Activated CD4-positive, alpha-beta T cell treated with anti-CD3 and anti-CD28 coated beads for 36 hours (primary cell): ENCODE measurements around the gene CEMP1. TPM values are rescaled to one million over a fixed set of nuclear protein-coding genes. Genes with fewer than 3 reads are reported as not detected.
A peak's percentile ranks its signal among the peaks of the same experiment; 100 is the strongest.

Source experiments
- ATAC-seq: fragments of 200-7000 bp; cut with Tn5 transposase; one replicate; pipeline ENCODE4 v1.10.0; 2021; ENCODE audit warnings: mild to moderate bottlenecking, moderate library complexity
- CTCF ChIA-PET: fragments of 350-600 bp; sonication (Branson Sonifier 250); formaldehyde crosslinking; loops from one replicate; lab custom pipeline; 2021; ENCODE audit warnings: antibody characterized with exemption; lab: Charles Lee
- POLR2A ChIA-PET: fragments of 350-600 bp; sonication (Branson Sonifier 250); formaldehyde crosslinking; loops from one replicate; lab custom pipeline; 2021; ENCODE audit warnings: antibody characterized with exemption, inconsistent platforms; lab: Charles Lee
- DNase-seq: peaks from one replicate; pipeline ENCODE4 v3.0.0-alpha.2; 2020
- H3K27ac Mint-ChIP-seq: one replicate; pipeline ENCODE4 v1.8.0; 2021; ENCODE audit warnings: mixed read lengths
- H3K27me3 Mint-ChIP-seq: one replicate; pipeline ENCODE4 v1.8.0; 2021; ENCODE audit warnings: mixed read lengths
- H3K36me3 Mint-ChIP-seq: one replicate; pipeline ENCODE4 v1.8.0; 2021; ENCODE audit warnings: low read depth, mixed read lengths
- H3K4me1 Mint-ChIP-seq: one replicate; pipeline ENCODE4 v1.8.0; 2021; ENCODE audit warnings: mixed read lengths
- H3K4me3 Mint-ChIP-seq: one replicate; pipeline ENCODE4 v1.8.0; 2021; ENCODE audit warnings: mild to moderate bottlenecking, moderate library complexity, mixed read lengths
- H3K9me3 Mint-ChIP-seq: one replicate; pipeline ENCODE4 v1.8.0; 2021; ENCODE audit warnings: low read depth, mixed read lengths
- intact Hi-C, 2 experiments: fragments of 100-400 bp; cut with DNase I in 1 of 2; cut with micrococcal nuclease in 1 of 2; formaldehyde crosslinking; loops; one replicate each; pipeline versions ENCODE4 v1.14.2 to v1.15.1; 2022 to 2024; cut with DNase I, micrococcal nuclease
- total RNA-seq, 2 experiments: library from RNA; stranded (reverse); gene quantifications; one replicate each; pipeline ENCODE4 v1.2.3, GENCODE V29; 2021

CEMP1 gene
- total RNA-seq, 2 experiments from 2014 or later: not detected

GRCh38 chr16:2528161-2529060 is 2.8 kb downstream of the CEMP1 start:
- Mint-ChIP-seq H3K27ac (no peak overlapping the region), H3K4me1 (peaks cover 17% of the 10 kb centered on the region), H3K36me3 (peaks cover 13% of the 10 kb centered on the region), H3K9me3 (no peaks in the 10 kb centered on the region), H3K4me3 (no peak overlapping the region), H3K27me3 (no peaks in the 10 kb centered on the region)
- ATAC-seq (no peak), DNase-seq (no peak)
- ChIA-PET CTCF (interaction anchor here (0.6 kb wide), 1 partner anchor 8 kb away, joined by 3 read pairs; the partner anchor contains the start of gene AMDHD2), POLR2A (interaction anchor here (1.8 kb wide), 1 partner anchor 8 kb away, joined by 5 read pairs; the partner anchor contains the start of gene AMDHD2)
- intact Hi-C loops: no loop called here

- DNase-seq (no peak), ATAC-seq (no peak)
- no peak overlapping the region for H3K27ac Mint-ChIP-seq
- no peak overlapping the region for H3K4me3 Mint-ChIP-seq
- CTCF ChIA-PET: no interaction called here
- POLR2A ChIA-PET: no interaction called here
- peaks cover 17% of the 10 kb centered on the region for H3K4me1 Mint-ChIP-seq
- peaks cover 13% of the 10 kb centered on the region for H3K36me3 Mint-ChIP-seq
- no peaks in the 10 kb centered on the region for H3K27me3 Mint-ChIP-seq
- intact Hi-C loops: no loop called here
- no peaks in the 10 kb centered on the region for H3K9me3 Mint-ChIP-seq
Observed at GRCh38 chr16:2527784-2528100, 3.5 kb downstream of the CEMP1 start.

DNA sequence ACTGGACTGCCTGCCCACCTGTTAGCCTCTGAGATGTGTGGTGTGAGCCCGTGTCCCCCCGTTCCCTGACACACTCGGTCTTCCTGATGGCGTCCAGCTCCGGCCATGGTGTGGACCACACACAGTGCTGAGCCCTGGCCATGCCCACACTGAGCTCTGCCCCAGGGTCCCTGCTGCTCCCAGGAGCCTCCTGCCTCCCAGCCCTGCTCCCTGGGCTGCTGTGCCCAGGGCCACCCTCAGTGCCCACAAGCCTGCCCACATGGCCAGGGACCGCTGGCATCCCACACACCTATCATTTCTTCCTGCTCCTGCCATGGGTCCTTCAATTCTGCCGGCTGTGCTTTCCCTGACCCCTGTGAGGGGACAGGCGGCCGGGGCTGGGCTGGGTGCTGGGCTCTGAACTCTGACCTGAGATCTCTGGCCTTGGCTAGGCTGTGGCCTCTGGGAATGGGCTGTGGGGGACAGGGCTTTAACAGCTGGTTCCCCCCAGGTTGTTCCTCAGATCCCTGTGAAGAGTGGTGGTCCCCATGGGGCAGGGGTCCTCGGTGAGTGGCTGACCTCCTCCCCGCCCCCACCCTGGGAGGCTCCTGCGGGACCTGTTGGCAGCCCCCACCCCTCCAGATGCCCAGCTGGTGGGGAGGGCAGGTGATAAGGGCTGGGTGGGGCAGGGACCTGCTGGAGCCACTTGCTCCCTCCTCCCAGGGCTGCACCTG is 4.0 kb downstream of the CEMP1 start:
- Mint-ChIP-seq H3K27ac (no peak overlapping the region), H3K27me3 (no peaks in the 10 kb centered on the region), H3K4me1 (peaks cover 12% of the 10 kb centered on the region), H3K9me3 (no peaks in the 10 kb centered on the region), H3K4me3 (no peak overlapping the region), H3K36me3 (peaks cover 13% of the 10 kb centered on the region)
- ATAC-seq: no peak
- DNase-seq: no peak
- intact Hi-C loops: no loop called here
- ChIA-PET CTCF (no interaction called here), POLR2A (no interaction called here)

GRCh38 chr16:2526135-2526534 is 5.1 kb downstream of the CEMP1 start:
- Mint-ChIP-seq H3K27ac (no peak overlapping the region), H3K9me3 (no peaks in the 10 kb centered on the region), H3K27me3 (no peaks in the 10 kb centered on the region), H3K36me3 (peaks cover 15% of the 10 kb centered on the region), H3K4me1 (peaks cover 11% of the 10 kb centered on the region), H3K4me3 (no peak overlapping the region)
- intact Hi-C loops: no loop called here
- ChIA-PET CTCF (no interaction called here), POLR2A (no interaction called here)
- DNase-seq: no peak
- no peak for ATAC-seq

- H3K27ac Mint-ChIP-seq: peak overlapping the region; percentile 19
- ATAC-seq: no peak
- intact Hi-C loops: no loop called here
Observed at GRCh38 chr16:2524339-2524938, 6.8 kb downstream of the CEMP1 start.

DNA sequence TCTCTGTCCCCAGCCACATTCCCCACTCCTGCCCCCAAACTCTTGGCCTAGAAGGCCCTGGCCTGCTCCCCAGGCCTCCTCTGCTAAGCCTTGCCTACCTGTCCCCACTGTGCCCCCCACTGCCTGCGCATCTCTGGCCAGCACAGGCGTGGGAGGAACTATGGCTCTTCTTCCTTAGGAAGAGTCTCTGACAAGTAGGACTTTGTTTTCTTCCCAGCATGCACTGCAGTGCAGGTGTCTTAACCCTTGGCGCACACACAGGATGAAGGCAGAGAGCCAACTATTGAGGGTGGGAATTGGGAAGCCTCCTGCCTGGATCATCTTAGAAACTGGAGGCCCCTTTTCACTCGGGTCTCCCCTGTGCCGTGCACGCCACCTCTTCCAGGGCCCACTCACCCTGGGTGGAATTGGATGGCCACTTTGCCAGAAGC is 7.4 kb downstream of the CEMP1 start:
- Mint-ChIP-seq H3K36me3 (peaks cover 22% of the 10 kb centered on the region), H3K27ac (no peak overlapping the region), H3K9me3 (no peaks in the 10 kb centered on the region), H3K4me1 (peaks cover 22% of the 10 kb centered on the region), H3K27me3 (no peaks in the 10 kb centered on the region), H3K4me3 (no peak overlapping the region)
- DNase-seq: no peak
- intact Hi-C loops: no loop called here
- ChIA-PET POLR2A (no interaction called here), CTCF (interaction anchor here (0.7 kb wide), 3 partner anchors 299 to 776 kb away, joined by 3 to 5 read pairs (median 4); no protein-coding TSS in a partner anchor)
- ATAC-seq: no peak

More at GRCh38 chr16:2524339-2524938, 6.8 kb downstream of the CEMP1 start:
- peaks cover 20% of the 10 kb centered on the region for H3K36me3 Mint-ChIP-seq
- peaks cover 18% of the 10 kb centered on the region for H3K4me1 Mint-ChIP-seq
- no peak for DNase-seq
- CTCF ChIA-PET: interaction anchor here (0.7 kb wide), 2 partner anchors 298 to 330 kb away, joined by 3 to 5 read pairs; no protein-coding TSS in a partner anchor
- no peaks in the 10 kb centered on the region for H3K9me3 Mint-ChIP-seq
- POLR2A ChIA-PET: no interaction called here
- no peaks in the 10 kb centered on the region for H3K27me3 Mint-ChIP-seq
- H3K4me3 Mint-ChIP-seq: no peak overlapping the region

- Mint-ChIP-seq H3K36me3 (peaks cover 26% of the 10 kb centered on the region), H3K9me3 (no peaks in the 10 kb centered on the region), H3K27ac (peak overlapping the region; percentile 89), H3K4me3 (peak overlapping the region; percentile 80), H3K4me1 (peaks cover 45% of the 10 kb centered on the region), H3K27me3 (no peaks in the 10 kb centered on the region)
- ChIA-PET CTCF (interaction anchor here (1.6 kb wide), 1 partner anchor 10 kb away, joined by 3 read pairs; the partner anchor contains the start of gene CEMP1), POLR2A (interaction anchor here (1.1 to 1.5 kb wide), 3 partner anchors 8 to 23 kb away, joined by 3 to 8 read pairs (median 5); partner anchors contain the start of gene CEMP1)
- intact Hi-C loops: loop anchor here (1.0 kb wide), 5 partner anchors 10 to 253 kb away; partner anchors contain the start of genes CCNF (in 1 of the 2), CEMP1 (in 1 of the 2) and RNPS1 (in 1 of the 2)
- ATAC-seq: peak; percentile 43
- peak; percentile 67 for DNase-seq
Observed at GRCh38 chr16:2520784-2521531, 10.2 kb downstream of the CEMP1 start.

DNA sequence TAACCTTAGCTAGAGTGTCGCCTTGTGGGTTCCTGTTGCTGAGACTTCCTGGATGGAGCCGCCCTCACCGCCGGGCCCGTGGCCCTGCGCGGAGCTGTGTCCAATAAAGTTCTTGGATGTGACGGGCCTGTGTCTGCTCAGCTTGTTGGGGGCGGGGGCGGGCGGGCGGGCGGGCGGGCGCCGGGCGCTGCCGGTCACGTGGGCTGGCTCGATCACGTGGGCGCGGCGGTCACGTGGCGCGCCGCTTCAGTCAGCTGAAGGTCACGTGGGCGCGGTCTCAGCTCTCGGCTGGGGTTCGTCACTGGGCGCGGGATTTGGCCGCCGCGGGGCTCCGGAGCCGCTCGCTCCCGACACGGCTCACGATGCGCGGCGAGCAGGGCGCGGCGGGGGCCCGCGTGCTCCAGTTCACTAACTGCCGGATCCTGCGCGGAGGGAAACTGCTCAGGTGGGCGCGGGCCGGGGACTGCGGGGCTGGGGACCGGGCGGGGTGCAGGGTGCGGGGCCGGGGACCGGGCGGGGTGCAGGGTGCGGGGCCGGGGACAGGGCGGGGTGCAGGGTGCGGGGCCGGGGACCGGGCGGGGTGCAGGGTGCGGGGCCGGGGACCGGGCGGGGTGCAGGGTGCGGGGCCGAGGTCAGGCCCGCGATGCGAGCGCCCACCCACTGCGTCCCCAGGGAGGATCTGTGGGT is 11.0 kb downstream of the CEMP1 start, which contains the start of gene AMDHD2:
TSS of gene AMDHD2 (plus strand) at position 275 of the 687 bp plus-strand sequence. CDS start at position 363, 88 bp downstream.
- Mint-ChIP-seq H3K27me3 (no peaks in the 10 kb centered on the region), H3K4me1 (peaks cover 52% of the 10 kb centered on the region), H3K27ac (peak within 1 kb of the TSS; percentile 89), H3K4me3 (peak within 1 kb of the TSS; percentile 80), H3K9me3 (no peaks in the 10 kb centered on the region), H3K36me3 (peaks cover 26% of the 10 kb centered on the region)
- intact Hi-C loops: loop anchor here (1.0 kb wide), 5 partner anchors 11 to 252 kb away; partner anchors contain the start of genes CCNF (in 1 of the 2), CEMP1 (in 1 of the 2) and RNPS1 (in 1 of the 2)
- ATAC-seq (peak; percentile 77), DNase-seq (peak; percentile 95)
- CTCF ChIA-PET: interaction anchor here (0.6 to 2.5 kb wide), 5 partner anchors 8 to 182 kb away, joined by 3 to 11 read pairs (median 3); partner anchors contain the start of gene CEMP1
- POLR2A ChIA-PET: interaction anchor here (0.6 to 1.5 kb wide), 4 partner anchors 9 to 365 kb away, joined by 3 to 8 read pairs (median 4); partner anchors contain the start of genes CEMP1 and TRAF7

DNA sequence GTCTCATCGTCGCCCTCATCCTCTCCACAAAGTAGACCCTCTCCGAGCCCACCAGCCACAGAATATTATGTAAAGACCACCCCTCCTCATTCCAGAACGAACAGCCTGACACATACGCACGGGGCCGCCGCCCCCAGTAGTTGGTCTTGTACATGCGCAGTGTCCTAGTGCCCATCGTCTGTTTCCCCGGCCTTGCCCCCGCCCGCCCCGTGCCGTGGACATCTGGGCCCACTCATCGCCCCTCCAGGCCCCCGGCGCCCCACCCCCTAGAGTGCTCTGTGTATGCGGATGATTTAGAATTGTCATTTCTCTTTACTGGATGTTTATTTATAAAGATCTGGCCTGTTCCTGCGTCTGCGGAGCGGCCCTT is 11.5 kb downstream of the CEMP1 start:
- peaks cover 24% of the 10 kb centered on the region for H3K36me3 Mint-ChIP-seq
- H3K9me3 Mint-ChIP-seq: no peaks in the 10 kb centered on the region
- peaks cover 54% of the 10 kb centered on the region for H3K4me1 Mint-ChIP-seq
- peak overlapping the region; percentile 80 for H3K4me3 Mint-ChIP-seq
- DNase-seq: no peak
- intact Hi-C loops: loop anchor here (1.0 to 10.0 kb wide), 6 partner anchors 12 to 525 kb away; partner anchors contain the start of genes CCNF (in 1 of the 2), CEMP1 (in 1 of the 2) and RNPS1 (in 1 of the 2)
- no peaks in the 10 kb centered on the region for H3K27me3 Mint-ChIP-seq
- CTCF ChIA-PET: interaction anchor here (0.6 to 2.5 kb wide), 5 partner anchors 9 to 182 kb away, joined by 3 to 11 read pairs (median 3); partner anchors contain the start of gene CEMP1
- POLR2A ChIA-PET: interaction anchor here (1.1 to 1.5 kb wide), 3 partner anchors 10 to 25 kb away, joined by 3 to 8 read pairs (median 5); partner anchors contain the start of gene CEMP1
- no peak for ATAC-seq
- peak overlapping the region; percentile 82 for H3K27ac Mint-ChIP-seq
